SHP77 treated with DMSO at 0.1 percent for 48 hours (cell line): ENCODE results near the gene DTYMK.

ENCODE experiments used
- DNase-seq: peaks from one replicate; lab custom pipeline; 2025; lab: John Stamatoyannopoulos, UW

DTYMK gene

DNA sequence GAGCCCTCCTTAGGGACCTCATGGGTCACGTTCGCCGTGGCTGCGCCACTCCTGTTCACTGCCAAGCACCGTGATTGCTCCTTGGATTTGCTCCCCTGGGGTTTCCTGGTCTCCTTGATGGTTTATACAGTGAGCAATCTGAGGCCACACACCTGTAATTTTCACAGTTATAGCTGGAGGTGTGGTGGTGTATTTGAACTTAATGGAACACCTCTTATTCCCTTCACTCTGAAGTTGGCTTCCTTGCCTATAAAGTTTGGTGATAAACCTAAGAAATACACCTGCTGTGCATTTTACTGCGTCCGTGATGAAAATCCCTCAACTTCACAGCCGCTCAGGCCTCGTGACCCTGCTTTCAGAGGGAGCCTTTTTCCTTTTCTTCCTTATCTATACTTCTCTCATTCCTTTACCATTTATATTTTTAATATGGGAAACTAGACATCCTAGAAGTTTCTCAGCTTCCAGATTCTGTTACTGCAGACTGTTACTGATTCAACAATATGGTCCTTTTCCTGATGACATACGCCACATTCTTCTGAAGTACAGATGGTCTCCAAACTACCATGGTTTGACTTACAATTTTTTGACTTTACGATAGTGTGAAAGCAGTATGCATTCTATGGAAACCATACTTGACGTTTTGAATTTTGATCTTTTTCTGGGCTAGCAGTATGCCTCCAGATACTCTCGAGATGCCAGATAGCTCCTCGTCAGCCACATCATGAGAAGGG lies 40.5 kb downstream of the DTYMK start:
- no peak for DNase-seq

DNA sequence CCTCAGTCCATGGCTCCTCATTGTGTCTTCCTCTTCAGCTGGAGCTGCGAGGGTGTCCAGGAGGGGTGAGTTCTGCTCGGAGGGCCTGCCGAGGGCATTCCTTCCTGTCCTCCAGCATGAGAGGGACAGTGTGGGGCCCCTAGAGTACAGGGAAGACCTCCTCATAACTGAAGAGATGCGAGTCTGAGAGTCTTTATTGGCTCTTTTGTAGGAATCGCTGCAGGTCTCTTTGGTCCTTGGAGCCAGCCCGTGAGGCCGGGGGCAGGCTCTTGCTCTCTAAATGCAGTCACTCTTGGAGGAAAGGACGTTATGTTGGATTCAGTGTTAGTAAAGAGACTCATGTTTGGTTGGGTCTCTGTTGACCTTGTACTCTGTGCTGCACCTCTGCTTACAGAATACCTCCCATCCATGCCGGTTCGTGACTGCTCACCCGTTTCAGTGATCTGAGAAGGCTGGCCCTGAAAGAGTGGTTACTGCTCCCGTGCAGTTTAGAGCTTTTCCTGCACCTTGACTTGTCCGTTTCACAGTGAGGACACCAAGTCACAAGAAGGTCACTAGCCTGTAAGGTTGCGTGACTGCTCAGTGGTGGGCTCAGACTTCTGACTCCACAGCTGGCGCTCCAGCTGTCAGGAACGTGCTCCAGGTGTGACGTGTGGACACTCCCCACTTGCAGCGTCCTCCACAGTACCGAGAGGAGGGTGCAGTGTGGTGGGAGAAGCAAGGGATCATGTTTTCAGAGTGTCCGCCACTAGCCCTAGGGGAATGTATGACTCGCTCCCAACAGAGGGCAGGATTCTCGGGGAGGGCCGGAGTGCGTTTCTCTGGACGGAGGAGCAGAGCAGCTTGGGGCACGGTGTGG lies 41.3 kb downstream of the DTYMK start:
- DNase-seq, result no peak

DNA sequence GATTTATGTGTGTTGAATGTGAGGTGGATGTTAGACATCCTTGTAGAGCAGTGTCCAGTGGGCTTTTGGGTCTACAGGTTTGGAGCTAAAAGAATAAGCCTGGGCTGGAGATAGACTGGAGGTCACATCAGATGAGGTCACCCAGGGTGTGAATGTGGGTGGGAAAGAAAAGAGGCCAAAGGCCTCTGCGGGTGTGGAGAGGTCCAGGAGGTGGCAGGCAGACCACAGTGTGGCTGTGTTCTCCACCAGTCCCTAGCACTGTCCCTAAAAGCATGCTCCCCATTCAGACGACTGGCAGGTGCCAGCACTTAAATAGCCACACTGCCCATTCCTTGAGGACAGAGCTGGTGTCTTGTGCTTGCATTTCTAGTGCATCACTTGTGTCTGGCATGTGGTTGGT lies 45.0 kb downstream of the DTYMK start:
- DNase-seq, result no peak

DNA sequence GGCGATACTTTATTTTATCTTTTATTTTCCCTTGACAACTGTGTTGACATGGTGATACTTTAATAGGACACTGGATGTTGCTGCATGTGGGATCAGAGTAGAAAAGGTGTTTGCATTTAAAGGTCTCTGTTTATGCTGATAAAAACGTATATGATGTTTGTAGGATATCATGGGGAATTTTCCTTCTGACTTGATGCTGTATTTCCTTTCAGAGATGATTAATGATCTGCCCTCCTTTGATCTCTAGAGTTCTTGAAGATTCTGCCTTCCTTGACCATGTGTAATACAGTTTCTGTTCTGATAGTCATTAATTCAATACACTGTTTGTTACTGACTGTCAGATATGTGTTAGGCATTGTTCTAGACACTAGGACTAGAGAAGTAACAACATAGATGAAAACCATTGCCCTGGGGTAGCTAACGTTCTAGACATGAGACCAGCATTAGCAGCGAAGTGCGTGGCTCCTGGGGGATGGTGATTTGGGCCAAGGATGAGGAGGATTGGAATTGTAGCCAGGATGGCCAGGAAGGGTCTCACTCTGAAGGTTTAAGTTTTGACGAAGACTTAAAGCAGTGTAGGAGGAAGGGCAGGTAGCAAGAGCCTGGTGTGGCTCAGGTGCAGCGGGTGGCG lies 46.3 kb downstream of the DTYMK start:
- DNase-seq, result no peak

DNA sequence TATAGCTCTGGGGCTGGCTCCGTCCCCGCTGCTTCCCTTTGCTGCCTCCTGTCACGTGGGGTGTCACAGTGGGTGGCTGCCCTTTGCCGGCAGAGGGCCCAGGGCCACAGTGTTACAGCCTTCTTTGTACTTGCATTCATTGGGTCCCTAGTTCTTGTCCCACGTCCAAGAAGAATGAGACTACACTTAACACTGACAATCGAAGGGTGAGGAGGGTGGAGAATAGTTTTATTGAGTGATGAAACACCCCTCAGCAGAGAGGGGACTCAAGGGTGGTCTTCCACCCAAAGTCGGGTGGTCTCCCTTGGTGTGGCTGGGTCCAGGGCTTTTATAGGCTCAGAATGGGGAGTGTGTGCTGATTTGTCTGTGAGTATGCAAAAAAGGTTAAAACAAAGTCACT lies 47.2 kb downstream of the DTYMK start:
- no peak for DNase-seq

DNA sequence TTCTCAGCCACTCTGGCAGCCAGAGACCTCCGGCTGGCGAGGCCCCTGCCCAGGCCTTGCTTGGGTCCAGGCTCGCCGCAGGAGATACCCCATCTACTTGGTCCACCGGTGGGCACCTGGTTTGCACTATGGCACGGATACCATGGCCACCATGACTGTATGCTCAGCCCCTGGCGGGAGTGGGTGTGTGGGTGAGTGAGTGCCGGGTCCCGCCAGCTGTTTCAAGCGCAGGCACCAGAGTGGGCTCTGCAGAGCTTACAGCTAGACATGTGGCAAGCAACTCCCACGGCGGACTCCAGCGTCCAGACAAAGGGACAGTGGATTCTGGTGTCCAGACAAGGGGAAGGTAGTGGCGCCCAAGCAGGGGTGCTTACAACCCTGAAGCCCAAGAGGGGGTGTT lies 47.7 kb downstream of the DTYMK start:
- no peak for DNase-seq

DNA sequence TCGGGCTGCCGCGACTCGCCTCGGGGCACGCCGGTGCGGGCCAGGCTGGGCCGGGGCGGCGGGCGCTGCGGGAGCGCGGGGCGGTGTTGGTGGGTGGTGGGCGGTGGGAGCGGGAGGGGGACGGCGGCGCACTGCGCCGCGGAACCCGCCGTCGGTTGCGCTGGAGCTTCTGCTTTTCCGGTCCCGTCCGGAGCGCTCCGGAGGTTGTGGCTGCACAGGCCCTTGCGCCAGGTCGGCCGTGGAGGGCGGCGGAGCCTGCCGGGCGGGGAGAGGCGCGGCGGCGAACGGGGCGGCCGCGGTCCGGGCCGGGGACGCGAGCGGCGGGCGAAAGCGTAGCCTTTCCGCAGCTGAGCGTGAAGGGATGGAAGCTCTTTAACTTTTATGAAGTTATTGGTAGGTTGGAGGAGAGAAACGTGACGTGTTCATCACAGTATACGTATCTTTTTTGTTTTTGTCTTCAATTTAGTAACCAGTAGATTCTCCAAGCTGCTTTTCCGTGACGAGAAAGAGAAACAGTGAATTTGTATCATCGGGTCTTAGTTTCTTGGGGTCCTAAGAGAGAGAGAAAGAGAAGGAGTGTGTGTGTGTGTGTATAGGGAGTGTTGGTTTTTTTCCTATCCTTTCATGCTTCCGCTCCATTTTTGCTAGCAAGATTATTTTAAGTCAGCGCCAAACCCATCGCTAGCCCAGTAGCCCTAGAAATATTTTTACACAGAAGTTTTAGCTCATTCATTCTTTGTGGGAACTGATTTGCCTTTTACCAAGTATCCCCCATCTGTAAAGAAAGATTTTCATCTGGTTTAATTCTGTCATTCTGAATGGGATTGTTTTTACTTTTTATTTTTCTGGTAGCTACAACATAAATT lies 48.6 kb downstream of the DTYMK start:
- DNase-seq, result no peak

DNA sequence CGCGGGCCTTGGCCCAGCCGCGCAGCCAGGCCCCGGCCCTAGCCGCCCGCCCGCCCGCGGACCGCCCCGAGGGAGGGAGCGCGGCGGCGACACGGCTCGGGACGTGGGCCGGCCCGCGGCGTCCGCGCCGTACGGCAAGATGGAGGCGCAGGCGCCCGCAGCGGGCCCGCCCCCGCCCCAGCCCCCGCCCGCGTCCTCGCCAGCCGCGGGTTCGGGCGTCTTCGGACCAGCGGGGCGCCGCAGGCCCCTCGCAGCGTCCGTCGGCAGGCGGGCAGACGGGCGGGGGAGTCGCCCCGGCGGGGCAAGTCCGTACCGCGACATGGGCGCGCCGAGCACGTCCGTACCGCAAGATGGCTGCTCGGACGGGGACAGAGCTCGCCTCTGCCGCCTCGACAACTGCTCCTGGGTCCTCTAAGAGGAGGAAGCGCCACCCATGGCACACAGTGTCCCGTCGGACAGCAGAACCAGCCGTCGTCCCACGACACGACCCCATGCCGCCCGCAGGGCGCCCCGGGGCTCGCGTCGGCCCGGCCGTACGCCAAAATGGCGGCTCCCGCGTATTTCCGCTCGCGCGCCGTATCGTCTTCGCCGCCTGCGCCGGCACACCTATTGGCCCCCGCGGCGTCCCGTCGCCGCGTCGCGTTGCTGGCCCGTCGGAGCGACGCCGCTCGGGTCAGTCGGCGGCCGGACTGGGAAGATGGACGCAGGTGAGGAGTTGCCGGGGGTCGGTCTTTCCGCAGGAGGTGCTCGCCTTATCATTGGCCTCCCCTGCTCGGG lies 49.4 kb downstream of the DTYMK start, which contains the start of the genes ATG4B and THAP4:
Gene ATG4B (plus strand): TSS at position 676 of the 777 bp plus-strand sequence. CDS start 22 bp downstream, at position 698.
Gene THAP4 (minus strand): TSS at position 141 of the 777 bp plus-strand sequence. CDS start 141 bp downstream, outside the sequence.
- peak; percentile 53 for DNase-seq

DNA sequence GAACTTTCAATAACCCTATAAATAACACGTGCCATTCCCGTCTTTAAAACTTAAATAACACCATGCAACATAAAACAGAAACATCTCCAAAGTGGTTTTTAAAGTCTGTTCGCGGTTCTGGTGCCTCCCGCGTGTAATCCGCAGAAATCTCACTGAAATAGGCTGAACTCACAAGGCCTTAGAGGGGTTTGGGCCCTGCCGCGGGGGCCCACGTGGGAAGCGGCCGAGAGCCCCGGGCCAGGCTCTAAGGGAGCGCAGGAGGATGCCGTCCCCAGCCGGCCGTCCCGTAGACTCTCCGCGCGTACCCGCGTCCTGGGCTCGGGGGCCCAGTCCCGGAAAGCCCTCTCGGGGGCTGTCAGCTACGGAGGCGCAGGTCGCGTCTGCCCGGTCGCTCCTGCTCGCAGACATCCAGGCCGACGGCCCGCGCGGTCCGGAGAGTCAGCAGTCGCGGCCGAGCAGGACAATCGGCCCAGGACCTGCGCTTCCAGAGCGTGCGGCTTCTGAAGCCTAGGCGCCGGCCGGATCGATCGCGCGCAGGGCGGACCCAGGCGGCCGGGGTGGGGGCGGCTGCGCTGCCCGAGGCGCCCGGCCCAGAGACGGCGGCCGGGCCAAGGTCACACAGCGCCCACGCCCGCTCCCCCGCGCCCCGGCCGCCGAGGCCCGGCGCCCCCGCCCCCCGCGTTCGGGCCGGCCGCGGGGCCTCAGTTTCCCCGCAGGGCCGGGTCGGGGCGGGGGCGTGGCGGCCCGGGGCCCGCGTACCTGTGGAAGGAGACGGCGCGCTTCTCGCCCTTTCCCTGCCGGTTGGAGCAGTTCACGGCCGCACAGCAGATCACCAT lies 50.2 kb downstream of the DTYMK start:
- no peak for DNase-seq

DNA sequence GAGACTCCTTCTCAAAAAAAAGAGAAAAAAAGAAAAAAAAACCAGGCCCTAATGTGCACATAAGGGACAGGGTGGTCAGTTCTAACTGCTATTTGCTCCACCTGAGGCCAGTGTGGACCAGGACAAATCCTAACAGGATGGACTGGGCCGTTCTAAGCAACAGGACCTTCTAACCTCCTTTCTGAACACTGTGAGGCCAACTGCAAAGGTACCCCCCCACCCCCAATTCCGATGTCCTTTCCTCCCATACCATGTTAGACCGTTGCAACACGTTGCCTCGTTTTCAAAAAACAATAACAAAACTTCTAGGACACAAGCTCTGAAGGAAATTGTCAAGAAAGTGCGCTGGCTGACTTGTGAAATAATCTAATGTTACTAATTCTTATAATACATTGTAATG lies 50.9 kb downstream of the DTYMK start:
- DNase-seq, result no peak

DNA sequence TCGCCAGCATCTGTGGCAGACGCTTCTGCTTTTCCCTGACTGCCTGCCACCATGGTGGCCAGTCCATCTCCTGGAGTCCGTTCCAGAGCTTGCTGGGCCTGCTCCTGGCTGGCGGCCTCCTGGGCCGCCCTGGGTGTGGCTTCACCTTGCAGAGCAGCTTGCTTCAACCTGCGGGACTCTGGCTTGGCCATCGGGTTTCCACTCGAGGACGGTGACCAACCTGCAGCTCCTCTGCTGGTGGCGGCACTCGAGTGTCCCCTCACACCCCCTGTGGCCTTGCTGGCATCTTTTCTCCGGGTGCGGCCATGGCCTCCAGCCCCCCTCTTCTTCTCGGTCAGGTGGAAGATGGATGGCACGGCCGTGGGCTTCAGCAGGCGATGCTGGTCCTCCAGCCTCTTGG lies 53.1 kb downstream of the DTYMK start:
- DNase-seq, result no peak

DNA sequence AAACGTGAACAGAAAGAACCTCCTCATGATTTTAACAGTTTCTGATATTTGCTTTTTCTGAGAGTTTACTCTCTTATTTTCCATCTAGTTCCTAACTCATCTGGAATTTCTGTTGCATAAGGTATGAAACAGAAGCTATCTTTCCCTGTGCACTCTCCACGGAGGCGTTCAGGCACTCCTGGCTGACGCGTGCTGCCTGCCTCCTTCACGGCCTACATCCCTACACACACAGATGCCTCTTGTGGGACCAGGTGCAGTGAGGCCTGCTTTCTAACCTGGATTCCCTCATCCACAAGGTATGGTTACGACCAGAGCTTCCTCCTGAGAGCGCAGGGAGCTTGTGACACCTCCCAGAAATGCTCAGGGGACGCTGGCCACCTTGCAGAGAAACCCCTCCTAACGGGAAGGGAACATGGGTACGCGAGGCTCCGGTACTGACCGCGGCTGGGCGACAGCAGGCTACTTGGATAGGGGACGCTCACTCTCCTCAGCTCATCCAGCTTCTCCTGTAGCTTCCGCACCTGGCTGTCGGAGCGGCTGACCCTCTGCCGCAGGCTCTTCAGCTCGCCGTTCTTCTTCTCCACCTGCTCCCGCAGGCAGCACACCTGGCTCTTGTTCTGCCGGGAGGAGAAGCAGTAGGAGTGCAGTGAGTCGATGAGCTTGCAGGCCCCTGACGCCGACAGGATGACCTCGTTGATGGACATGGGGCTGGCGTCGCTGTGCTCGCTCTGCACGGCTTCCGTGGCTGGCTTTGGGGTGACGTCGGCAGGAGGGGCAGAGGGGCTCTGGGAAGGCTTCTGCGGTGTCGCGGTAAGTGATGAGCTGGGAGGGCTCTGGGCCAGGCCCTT lies 53.9 kb downstream of the DTYMK start:
- no peak for DNase-seq

DNA sequence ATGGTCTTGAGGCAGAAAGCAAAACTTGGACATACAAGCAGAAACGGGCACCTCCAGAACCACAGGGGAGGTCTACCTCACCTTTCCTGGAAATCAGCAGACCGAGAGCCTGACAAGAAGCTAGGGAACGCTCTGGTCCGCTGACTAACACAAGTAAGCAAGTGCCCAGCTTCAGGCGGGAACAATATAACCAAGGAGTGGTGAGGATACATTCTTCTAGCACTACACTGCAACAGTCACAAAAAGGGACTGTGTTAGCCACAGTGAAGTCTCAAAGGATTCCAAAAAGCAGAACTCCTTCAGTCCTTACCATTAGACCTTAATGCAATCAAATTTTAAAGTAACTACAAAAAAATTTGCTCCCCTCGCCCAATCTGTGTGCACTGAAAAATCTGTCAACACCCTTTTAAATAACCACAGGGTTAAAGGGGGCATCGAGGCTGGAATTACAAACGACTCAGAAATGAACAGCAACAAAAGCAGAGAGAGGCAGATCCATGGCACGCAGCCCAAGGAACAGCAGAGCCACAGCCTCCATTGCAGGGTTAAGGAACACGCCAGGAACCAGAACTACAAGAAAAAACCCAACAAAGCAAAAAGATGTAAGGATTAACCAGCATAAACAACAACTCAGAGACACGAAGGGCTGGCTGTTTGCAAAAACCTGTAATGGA lies 56.7 kb downstream of the DTYMK start:
- DNase-seq, result no peak

DNA sequence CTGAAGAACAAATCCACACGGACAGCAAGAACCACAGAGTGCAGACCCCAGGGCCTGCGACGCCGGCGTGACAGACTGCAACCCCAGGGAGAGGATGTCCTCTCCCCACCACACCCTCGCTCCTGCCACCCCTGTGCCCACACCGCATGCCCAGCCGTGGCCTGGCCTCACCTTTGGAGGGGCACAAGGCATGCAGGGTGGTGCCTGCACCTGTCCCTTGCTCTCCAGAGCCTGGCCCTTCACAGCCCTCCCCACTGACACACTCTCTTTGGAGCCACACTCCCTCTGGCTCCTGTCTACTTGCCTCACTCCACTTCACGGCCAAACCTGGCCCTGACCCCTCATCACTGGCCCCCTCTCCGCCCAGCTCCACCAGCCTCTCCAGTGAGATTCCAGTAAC lies 58.9 kb downstream of the DTYMK start:
- no peak for DNase-seq
